ENCODE results near the gene ENTPD8. TPM values are rescaled to one million over a fixed set of nuclear protein-coding genes. Genes with fewer than 3 reads are reported as not detected.
A peak's percentile ranks its signal among the peaks of the same experiment; 100 is the strongest.
"Not testable (repeated sequence)": the region's sequence is repeated elsewhere in the genome, so short reads cannot be mapped to it uniquely, and the experiment has no call there.

ENTPD8 gene
- total RNA-seq, 2 donors from 2014 or later = not detected

- Mint-ChIP-seq H3K9me3 (no peaks in the 10 kb centered on the region), H3K36me3 (ENCODE audit: insufficient read depth in 2 of 2) (no peaks in the 10 kb centered on the region), H3K27me3 (ENCODE audit: low read depth) (no peaks in the 10 kb centered on the region), H3K4me3 (peak overlapping the region; percentile 52 to 55), H3K27ac (peak overlapping the region; percentile 72), H3K4me1 (ENCODE audit: low read depth) (peaks cover 9% of the 10 kb centered on the region)
- DNase-seq (peak; percentile 44 to 56), ATAC-seq (replicated peaks in 1 of 2) (peak; percentile 82 to 85)
Measured at GRCh38 chr9:137387114-137387890, 53.9 kb downstream of the ENTPD8 start.

DNA sequence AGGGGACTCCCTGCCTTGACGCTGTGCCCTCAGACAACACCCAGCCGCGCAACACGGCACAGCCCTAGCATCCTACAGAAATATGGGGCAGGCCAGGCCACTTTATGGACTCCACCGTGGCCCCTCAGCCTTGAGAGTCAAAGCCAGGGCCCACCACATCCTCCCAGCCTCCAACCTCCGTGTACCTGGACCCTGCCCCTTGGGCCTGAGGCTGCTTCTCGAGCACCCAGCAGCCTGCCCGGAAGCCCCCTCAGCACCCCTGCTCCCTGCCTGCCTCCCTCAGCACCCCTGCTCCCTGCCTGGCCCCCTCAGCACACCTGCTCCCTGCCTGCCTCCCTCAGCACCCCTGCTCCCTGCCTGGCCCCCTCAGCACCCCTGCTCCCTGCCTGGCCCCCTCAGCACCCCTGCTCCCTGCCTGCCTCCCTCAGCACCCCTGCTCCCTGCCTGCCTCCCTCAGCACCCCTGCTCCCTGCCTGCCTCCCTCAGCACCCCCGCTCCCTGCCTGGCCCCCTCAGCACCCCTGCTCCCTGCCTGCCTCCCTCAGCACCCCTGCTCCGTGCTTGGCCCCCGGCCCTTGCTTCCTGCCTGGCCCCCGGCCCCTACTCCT, 54.5 kb downstream of the ENTPD8 start:
- H3K9me3 Mint-ChIP-seq; H3K4me1 Mint-ChIP-seq (ENCODE audit: low read depth); H3K27me3 Mint-ChIP-seq (ENCODE audit: low read depth); H3K27ac Mint-ChIP-seq; DNase-seq; H3K36me3 Mint-ChIP-seq (ENCODE audit: insufficient read depth in 2 of 2): not testable (repeated sequence)
- ATAC-seq (replicated peaks in 1 of 2) = peak in 1 of 2 donors; percentile 10
- H3K4me3 Mint-ChIP-seq = peak overlapping the region in 1 of 2 donors; percentile 52

DNA sequence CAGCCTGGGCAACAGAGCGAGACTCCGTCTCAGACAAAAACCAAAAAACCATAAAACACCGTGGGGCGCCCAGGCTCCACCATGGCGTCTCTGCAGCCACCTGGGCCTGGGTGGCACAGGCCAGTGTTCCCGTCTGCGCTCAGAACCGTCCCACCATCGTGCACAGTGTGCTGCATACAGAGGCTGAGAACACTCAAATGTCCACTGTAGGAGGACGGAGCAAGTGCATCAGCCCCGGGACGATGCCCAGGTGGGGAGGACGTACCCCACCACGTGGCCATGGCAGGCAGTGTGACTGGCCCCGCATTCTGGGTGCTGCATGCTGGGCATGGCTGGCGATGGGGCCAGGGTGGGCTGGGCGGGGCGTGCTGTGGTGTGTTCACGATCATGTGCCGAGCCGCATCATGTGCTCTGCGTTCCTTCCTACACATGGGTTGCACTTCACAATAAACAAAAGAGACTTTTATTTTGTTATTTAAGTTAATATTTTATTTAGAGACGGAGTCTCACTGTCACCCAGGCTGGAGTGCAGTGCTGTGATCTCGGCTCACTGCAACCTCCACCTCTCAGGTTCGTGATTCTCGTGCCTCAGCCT, 56.0 kb downstream of the ENTPD8 start:
- no peak for DNase-seq
- Mint-ChIP-seq H3K36me3 (ENCODE audit: insufficient read depth in 2 of 2) (no peaks in the 10 kb centered on the region), H3K27ac (no peak overlapping the region), H3K27me3 (ENCODE audit: low read depth) (no peaks in the 10 kb centered on the region), H3K9me3 (no peaks in the 10 kb centered on the region), H3K4me1 (ENCODE audit: low read depth) (peaks cover 9% of the 10 kb centered on the region), H3K4me3 (no peak overlapping the region)
- ATAC-seq (replicated peaks in 1 of 2) = no peak

Other genes with a start within 250 kb of the ENTPD8 start
- gene TPRN, start 240.6 kb downstream of the ENTPD8 start, total RNA-seq = 10 to 100 TPM; 13.3 to 19.9 TPM
- gene TMEM203, start 235.7 kb downstream of the ENTPD8 start, total RNA-seq = 10 to 100 TPM; 27.4 to 33.3 TPM
- 10 to 100 TPM; 43.3 to 50.9 TPM for gene NDOR1, start 235.7 kb downstream of the ENTPD8 start, total RNA-seq
- 10 to 100 TPM in 1 of 2 donors, 1 to 10 TPM in 1; 6.6 to 10.3 TPM for gene RNF208, start 219.1 kb downstream of the ENTPD8 start, total RNA-seq
- gene CYSRT1, start 216.2 kb downstream of the ENTPD8 start, total RNA-seq = 1 to 10 TPM; 1.0 to 2.0 TPM
- gene RNF224, start 213.9 kb downstream of the ENTPD8 start, total RNA-seq = under 1 TPM in 1 of 2 donors, not detected in 1; 0.14 TPM
- under 1 TPM; 0.12 to 0.14 TPM for gene SLC34A3, start 210.5 kb downstream of the ENTPD8 start, total RNA-seq
- 100 to 1,000 TPM; 122 to 128 TPM for gene TUBB4B, start 200.1 kb downstream of the ENTPD8 start, total RNA-seq
- under 1 TPM in 1 of 2 donors, not detected in 1; 0.63 TPM for gene STPG3, start 190.1 kb downstream of the ENTPD8 start, total RNA-seq
- 10 to 100 TPM; 53.1 to 56.6 TPM for gene NELFB, start 186.0 kb downstream of the ENTPD8 start, total RNA-seq
- 1 to 10 TPM; 4.3 to 8.3 TPM for gene TOR4A, start 163.6 kb downstream of the ENTPD8 start, total RNA-seq
- 1 to 10 TPM; 1.6 to 2.0 TPM for gene NRARP, start 139.1 kb downstream of the ENTPD8 start, total RNA-seq
- 10 to 100 TPM; 23.7 to 26.0 TPM for gene EXD3, start 18.2 kb downstream of the ENTPD8 start, total RNA-seq
- 1 to 10 TPM; 1.4 to 1.8 TPM for gene NOXA1, start 18.0 kb downstream of the ENTPD8 start, total RNA-seq
- gene NSMF, start 18.0 kb upstream of the ENTPD8 start, total RNA-seq = 10 to 100 TPM; 20.0 to 28.5 TPM
- 1 to 10 TPM; 6.8 to 8.2 TPM for gene PNPLA7, start 109.0 kb upstream of the ENTPD8 start, total RNA-seq
- 10 to 100 TPM; 26.6 to 28.4 TPM for gene MRPL41, start 110.5 kb upstream of the ENTPD8 start, total RNA-seq
- 10 to 100 TPM; 32.8 to 41.9 TPM for gene DPH7, start 137.6 kb upstream of the ENTPD8 start, total RNA-seq
- 10 to 100 TPM; 27.4 to 34.5 TPM for gene ZMYND19, start 149.2 kb upstream of the ENTPD8 start, total RNA-seq
- gene ARRDC1, start 164.3 kb upstream of the ENTPD8 start, total RNA-seq = 10 to 100 TPM; 45.3 to 47.2 TPM
- gene EHMT1, start 177.6 kb upstream of the ENTPD8 start, total RNA-seq = 10 to 100 TPM; 67.5 to 69.3 TPM